OCI-M1 (cell line): ENCODE measurements around the gene ANKS4B.

ENCODE experiments used
- DNase-seq: peaks from one replicate; lab custom pipeline; 2025; lab: John Stamatoyannopoulos, UW

Gene ANKS4B

GRCh38 chr16:21300309-21301167, 67.0 kb downstream of the ANKS4B start:
- DNase-seq, result peak; percentile 99

- peak; percentile 87 for DNase-seq
Observed at GRCh38 chr16:21301168-21301894, 67.8 kb downstream of the ANKS4B start.

DNA sequence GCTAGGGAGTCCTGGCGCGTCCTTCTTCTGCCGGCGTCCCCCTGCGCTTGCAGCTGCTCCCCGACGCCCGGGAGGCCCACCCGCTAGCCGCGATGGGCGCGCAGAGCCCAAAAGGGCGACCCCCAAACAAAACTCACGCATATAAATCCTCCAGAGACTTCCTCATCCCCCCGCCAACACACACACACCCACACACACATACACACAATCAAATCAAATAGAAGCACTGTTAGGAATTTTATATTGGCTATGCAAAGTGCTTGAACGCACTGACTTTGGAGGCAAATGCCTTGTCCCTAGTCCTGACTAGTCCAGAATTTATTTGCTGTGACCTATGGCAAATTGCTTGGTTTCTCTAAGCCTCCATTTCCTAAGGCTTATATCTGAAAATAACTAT, 68.4 kb downstream of the ANKS4B start:
- peak; percentile 52 for DNase-seq

GRCh38 chr16:21302454-21302853, 69.0 kb downstream of the ANKS4B start:
- no peak for DNase-seq

DNA sequence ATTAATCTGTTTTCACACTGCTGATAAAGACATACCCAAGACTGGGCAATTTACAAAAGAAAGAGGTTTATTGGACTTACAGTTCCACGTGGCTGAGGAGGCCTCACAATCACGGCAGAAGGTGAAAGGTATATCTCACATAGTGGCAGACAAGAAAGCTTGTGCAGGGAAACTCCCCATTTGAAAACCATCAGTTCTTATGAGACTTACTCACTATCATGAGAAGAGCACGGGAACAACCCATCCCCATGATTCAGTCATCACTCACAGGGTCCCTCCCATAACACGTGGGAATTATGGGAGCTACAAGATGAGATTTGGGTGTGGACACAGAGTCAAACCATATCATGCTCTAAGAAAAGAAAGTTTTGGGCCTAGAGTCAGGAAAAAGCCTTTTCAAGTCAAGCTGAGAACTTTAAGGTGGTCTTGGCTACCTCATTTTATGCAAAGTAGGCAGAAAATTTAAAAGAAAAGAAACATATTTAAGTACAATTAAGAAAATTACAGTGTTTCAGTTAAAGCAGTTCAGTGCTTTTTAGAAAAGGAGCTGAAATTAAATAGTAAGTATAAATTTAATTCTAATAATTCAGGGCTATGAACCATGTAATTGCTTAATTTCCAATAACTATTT, 69.5 kb downstream of the ANKS4B start:
- DNase-seq, result peak; percentile 15
